ENCODE measurements around the gene IGSF3.

IGSF3 gene

GRCh38 chr1:116686723-116687352 is 19.3 kb upstream of the IGSF3 start:
- no peak overlapping the region for H3K9ac ChIP-seq (ENCODE audit: low read depth in 1 of 2, low read length in 2 of 2)
- H3K4me1 ChIP-seq (ENCODE audit: control insufficient read depth in 1 of 2, insufficient read depth in 2 of 2, low read length in 2 of 2) = no peaks in the 10 kb centered on the region
- H3K9me3 ChIP-seq (ENCODE audit: control insufficient read depth in 1 of 2, low read length in 2 of 2) = no peaks in the 10 kb centered on the region
- no peaks in the 10 kb centered on the region for H3K36me3 ChIP-seq (ENCODE audit: control insufficient read depth in 1 of 2, insufficient read depth in 2 of 2, low read length in 2 of 2)
- H3K4me3 ChIP-seq (ENCODE audit: low read depth in 1 of 2, low read length in 2 of 2) = no peak overlapping the region
- no peak overlapping the region for H3K27ac ChIP-seq (ENCODE audit: low read depth, low read length)
- H3K27me3 ChIP-seq (ENCODE audit: control insufficient read depth in 1 of 2, insufficient read depth in 2 of 2, low read length in 2 of 2) = no peaks in the 10 kb centered on the region

DNA sequence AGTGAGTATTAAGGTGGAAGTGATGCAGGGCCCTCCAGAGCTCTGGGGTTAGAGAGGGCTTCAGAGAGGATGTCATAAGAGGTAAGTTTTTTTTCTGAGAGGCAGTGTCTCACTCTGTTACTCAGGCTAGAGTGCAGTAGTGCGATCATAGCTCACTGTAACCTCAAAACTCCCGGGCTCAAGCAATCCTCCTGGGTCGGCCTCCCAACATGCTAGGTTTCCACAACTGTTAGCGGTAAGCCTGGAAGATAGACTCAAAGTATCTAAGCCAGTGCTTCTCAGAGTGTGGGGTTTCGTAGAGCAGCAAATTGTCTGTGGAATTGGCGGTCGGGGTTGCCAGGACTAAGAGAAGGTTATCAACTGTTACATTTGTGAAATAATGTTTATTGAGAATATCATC is 18.6 kb upstream of the IGSF3 start:
- no peak overlapping the region for H3K9ac ChIP-seq (ENCODE audit: low read depth in 1 of 2, low read length in 2 of 2)

DNA sequence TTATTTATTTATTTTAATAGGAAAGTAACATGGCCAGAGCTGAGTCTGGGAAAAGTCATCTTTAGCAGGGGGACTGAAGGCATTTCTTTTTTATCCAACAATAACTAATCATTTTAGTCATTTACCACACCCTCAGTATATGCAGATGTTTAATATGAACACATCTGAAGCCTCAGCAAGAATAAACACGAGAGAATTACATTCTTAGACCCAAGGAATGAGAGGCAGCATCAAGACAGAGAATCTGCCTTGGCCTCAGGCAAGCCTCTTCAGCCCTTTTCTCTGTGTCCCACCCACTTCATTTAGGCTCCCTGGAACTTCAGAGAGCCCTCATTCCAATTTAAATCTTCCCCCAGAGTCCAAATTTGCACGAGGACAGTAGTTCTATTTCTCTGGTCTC is 17.0 kb upstream of the IGSF3 start:
- no peak overlapping the region for H3K4me3 ChIP-seq (ENCODE audit: low read depth in 1 of 2, low read length in 2 of 2)
- H3K4me1 ChIP-seq (ENCODE audit: control insufficient read depth in 1 of 2, insufficient read depth in 2 of 2, low read length in 2 of 2) = no peaks in the 10 kb centered on the region
- no peak overlapping the region for H3K9ac ChIP-seq (ENCODE audit: low read depth in 1 of 2, low read length in 2 of 2)
- no peaks in the 10 kb centered on the region for H3K36me3 ChIP-seq (ENCODE audit: control insufficient read depth in 1 of 2, insufficient read depth in 2 of 2, low read length in 2 of 2)
- H3K27ac ChIP-seq (ENCODE audit: low read depth, low read length) = no peak overlapping the region
- no peaks in the 10 kb centered on the region for H3K27me3 ChIP-seq (ENCODE audit: control insufficient read depth in 1 of 2, insufficient read depth in 2 of 2, low read length in 2 of 2)
- H3K9me3 ChIP-seq (ENCODE audit: control insufficient read depth in 1 of 2, low read length in 2 of 2) = no peaks in the 10 kb centered on the region

More for the DNA sequence above, 18.6 kb upstream of the IGSF3 start:
- H3K4me1 ChIP-seq (ENCODE audit: control insufficient read depth in 1 of 2, insufficient read depth in 2 of 2, low read length in 2 of 2) = no peaks in the 10 kb centered on the region
- H3K4me3 ChIP-seq (ENCODE audit: low read depth in 1 of 2, low read length in 2 of 2) = no peak overlapping the region
- H3K27ac ChIP-seq (ENCODE audit: low read depth, low read length) = no peak overlapping the region
- H3K27me3 ChIP-seq (ENCODE audit: control insufficient read depth in 1 of 2, insufficient read depth in 2 of 2, low read length in 2 of 2) = no peaks in the 10 kb centered on the region
- H3K9me3 ChIP-seq (ENCODE audit: control insufficient read depth in 1 of 2, low read length in 2 of 2) = no peaks in the 10 kb centered on the region
- no peaks in the 10 kb centered on the region for H3K36me3 ChIP-seq (ENCODE audit: control insufficient read depth in 1 of 2, insufficient read depth in 2 of 2, low read length in 2 of 2)

GRCh38 chr1:116682641-116683221 is 15.2 kb upstream of the IGSF3 start:
- Histone ChIP-seq H3K9ac (ENCODE audit: low read depth in 1 of 2, low read length in 2 of 2) (no peak overlapping the region), H3K9me3 (ENCODE audit: control insufficient read depth in 1 of 2, low read length in 2 of 2) (no peaks in the 10 kb centered on the region), H3K27ac (ENCODE audit: low read depth, low read length) (no peak overlapping the region), H3K4me3 (ENCODE audit: low read depth in 1 of 2, low read length in 2 of 2) (no peak overlapping the region), H3K36me3 (ENCODE audit: control insufficient read depth in 1 of 2, insufficient read depth in 2 of 2, low read length in 2 of 2) (no peaks in the 10 kb centered on the region), H3K4me1 (ENCODE audit: control insufficient read depth in 1 of 2, insufficient read depth in 2 of 2, low read length in 2 of 2) (no peaks in the 10 kb centered on the region), H3K27me3 (ENCODE audit: control insufficient read depth in 1 of 2, insufficient read depth in 2 of 2, low read length in 2 of 2) (no peaks in the 10 kb centered on the region)

- Histone ChIP-seq H3K9ac (ENCODE audit: low read depth in 1 of 2, low read length in 2 of 2) (no peak overlapping the region), H3K27ac (ENCODE audit: low read depth, low read length) (no peak overlapping the region), H3K27me3 (ENCODE audit: control insufficient read depth in 1 of 2, insufficient read depth in 2 of 2, low read length in 2 of 2) (no peaks in the 10 kb centered on the region), H3K4me1 (ENCODE audit: control insufficient read depth in 1 of 2, insufficient read depth in 2 of 2, low read length in 2 of 2) (no peaks in the 10 kb centered on the region), H3K36me3 (ENCODE audit: control insufficient read depth in 1 of 2, insufficient read depth in 2 of 2, low read length in 2 of 2) (no peaks in the 10 kb centered on the region), H3K4me3 (ENCODE audit: low read depth in 1 of 2, low read length in 2 of 2) (no peak overlapping the region), H3K9me3 (ENCODE audit: control insufficient read depth in 1 of 2, low read length in 2 of 2) (no peaks in the 10 kb centered on the region)
These were observed 13.9 kb upstream of the IGSF3 start for GRCh38 chr1:116681343-116681899.

DNA sequence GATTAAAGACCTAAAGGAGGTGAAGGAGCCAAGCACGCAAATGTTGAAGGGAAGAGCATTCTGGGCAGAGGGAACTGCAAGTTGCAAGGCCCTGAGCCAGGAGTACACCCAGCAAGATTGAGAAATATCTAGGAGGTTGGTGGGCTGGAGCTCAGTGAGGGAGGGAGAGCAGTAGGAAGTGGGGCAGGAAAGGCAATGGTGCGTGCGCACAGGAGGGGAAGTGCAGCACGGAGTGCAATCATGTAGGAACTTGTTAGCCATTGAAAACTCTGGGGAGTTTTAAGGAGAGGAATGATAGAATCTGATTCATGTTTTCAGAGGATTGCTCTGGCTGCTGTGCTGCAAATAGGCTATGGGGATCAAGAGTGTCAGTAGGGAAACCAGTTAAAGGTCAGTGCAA is 13.2 kb upstream of the IGSF3 start:
- no peaks in the 10 kb centered on the region for H3K27me3 ChIP-seq (ENCODE audit: control insufficient read depth in 1 of 2, insufficient read depth in 2 of 2, low read length in 2 of 2)
- H3K9ac ChIP-seq (ENCODE audit: low read depth in 1 of 2, low read length in 2 of 2) = no peak overlapping the region
- H3K36me3 ChIP-seq (ENCODE audit: control insufficient read depth in 1 of 2, insufficient read depth in 2 of 2, low read length in 2 of 2) = no peaks in the 10 kb centered on the region
- H3K4me3 ChIP-seq (ENCODE audit: low read depth in 1 of 2, low read length in 2 of 2) = no peak overlapping the region
- no peaks in the 10 kb centered on the region for H3K9me3 ChIP-seq (ENCODE audit: control insufficient read depth in 1 of 2, low read length in 2 of 2)
- no peak overlapping the region for H3K27ac ChIP-seq (ENCODE audit: low read depth, low read length)
- no peaks in the 10 kb centered on the region for H3K4me1 ChIP-seq (ENCODE audit: control insufficient read depth in 1 of 2, insufficient read depth in 2 of 2, low read length in 2 of 2)

- H3K4me1 ChIP-seq (ENCODE audit: control insufficient read depth in 1 of 2, insufficient read depth in 2 of 2, low read length in 2 of 2) = no peaks in the 10 kb centered on the region
- no peaks in the 10 kb centered on the region for H3K27me3 ChIP-seq (ENCODE audit: control insufficient read depth in 1 of 2, insufficient read depth in 2 of 2, low read length in 2 of 2)
- no peak overlapping the region for H3K4me3 ChIP-seq (ENCODE audit: low read depth in 1 of 2, low read length in 2 of 2)
- no peaks in the 10 kb centered on the region for H3K9me3 ChIP-seq (ENCODE audit: control insufficient read depth in 1 of 2, low read length in 2 of 2)
- H3K27ac ChIP-seq (ENCODE audit: low read depth, low read length) = no peak overlapping the region
- no peak overlapping the region for H3K9ac ChIP-seq (ENCODE audit: low read depth in 1 of 2, low read length in 2 of 2)
- no peaks in the 10 kb centered on the region for H3K36me3 ChIP-seq (ENCODE audit: control insufficient read depth in 1 of 2, insufficient read depth in 2 of 2, low read length in 2 of 2)
These were observed 12.5 kb upstream of the IGSF3 start for GRCh38 chr1:116679828-116680628.

DNA sequence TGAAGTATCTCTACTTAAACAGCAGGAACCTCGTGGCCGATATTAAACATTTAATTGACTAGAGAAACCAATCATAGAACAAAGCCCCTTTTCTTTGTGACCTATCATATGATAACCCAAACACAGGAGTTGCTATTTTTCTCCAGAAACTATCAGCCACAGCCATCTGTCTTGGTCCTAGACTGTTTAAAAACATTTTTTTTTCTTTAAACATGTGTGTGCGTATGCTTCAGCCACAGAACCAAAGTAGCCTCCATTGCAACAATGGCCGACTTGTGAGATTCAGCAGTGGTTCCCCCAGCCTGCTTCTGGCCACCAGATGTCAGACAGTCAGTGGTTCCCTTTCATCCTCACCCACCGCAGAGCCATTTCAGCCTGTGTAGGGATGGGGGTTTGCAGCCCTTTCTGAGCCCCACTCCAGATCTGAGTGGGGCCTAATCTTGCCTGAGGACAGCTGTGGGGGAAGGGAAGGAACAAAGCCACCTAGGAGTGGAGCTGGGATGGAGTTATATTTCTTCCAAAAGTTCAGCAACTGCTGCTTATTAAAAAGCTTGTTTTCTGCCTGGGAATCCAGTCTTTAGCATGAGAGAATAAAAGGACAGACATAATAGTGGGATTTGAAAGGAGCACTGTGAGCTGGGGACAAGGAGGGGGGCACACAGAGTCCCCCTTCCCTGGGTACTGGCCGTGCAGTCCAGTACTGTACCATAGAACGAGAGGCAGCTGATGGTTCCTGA is 11.7 kb upstream of the IGSF3 start:
- Histone ChIP-seq H3K36me3 (ENCODE audit: control insufficient read depth in 1 of 2, insufficient read depth in 2 of 2, low read length in 2 of 2) (no peaks in the 10 kb centered on the region), H3K4me1 (ENCODE audit: control insufficient read depth in 1 of 2, insufficient read depth in 2 of 2, low read length in 2 of 2) (no peaks in the 10 kb centered on the region), H3K27ac (ENCODE audit: low read depth, low read length) (no peak overlapping the region)

GRCh38 chr1:116678732-116679090 is 11.2 kb upstream of the IGSF3 start:
- H3K36me3 ChIP-seq (ENCODE audit: control insufficient read depth in 1 of 2, insufficient read depth in 2 of 2, low read length in 2 of 2) = no peaks in the 10 kb centered on the region
- H3K27ac ChIP-seq (ENCODE audit: low read depth, low read length) = no peak overlapping the region
- H3K4me1 ChIP-seq (ENCODE audit: control insufficient read depth in 1 of 2, insufficient read depth in 2 of 2, low read length in 2 of 2) = no peaks in the 10 kb centered on the region
- H3K9ac ChIP-seq (ENCODE audit: low read depth in 1 of 2, low read length in 2 of 2) = no peak overlapping the region
- H3K9me3 ChIP-seq (ENCODE audit: control insufficient read depth in 1 of 2, low read length in 2 of 2) = no peaks in the 10 kb centered on the region
- H3K27me3 ChIP-seq (ENCODE audit: control insufficient read depth in 1 of 2, insufficient read depth in 2 of 2, low read length in 2 of 2) = no peaks in the 10 kb centered on the region
- H3K4me3 ChIP-seq (ENCODE audit: low read depth in 1 of 2, low read length in 2 of 2) = no peak overlapping the region

More for the DNA sequence above, 11.7 kb upstream of the IGSF3 start:
- H3K9ac ChIP-seq (ENCODE audit: low read depth in 1 of 2, low read length in 2 of 2) = no peak overlapping the region
- no peaks in the 10 kb centered on the region for H3K27me3 ChIP-seq (ENCODE audit: control insufficient read depth in 1 of 2, insufficient read depth in 2 of 2, low read length in 2 of 2)
- no peak overlapping the region for H3K4me3 ChIP-seq (ENCODE audit: low read depth in 1 of 2, low read length in 2 of 2)
- H3K9me3 ChIP-seq (ENCODE audit: control insufficient read depth in 1 of 2, low read length in 2 of 2) = no peaks in the 10 kb centered on the region

All from duodenal mucosa (tissue), 2 donors.